IPS DF 4.7 (cell line): Measurements from ENCODE around the gene TMC4.
"Not testable (repeated sequence)": the region's sequence is repeated elsewhere in the genome, so short reads cannot be mapped to it uniquely, and the experiment has no call there.

Experiments used
- DNase-seq: peaks from one replicate; pipeline ENCODE4 v3.0.0-alpha.2; 2013; ENCODE audit warnings: low spot score; ENCODE audit errors: extremely low read depth

Gene TMC4

DNA sequence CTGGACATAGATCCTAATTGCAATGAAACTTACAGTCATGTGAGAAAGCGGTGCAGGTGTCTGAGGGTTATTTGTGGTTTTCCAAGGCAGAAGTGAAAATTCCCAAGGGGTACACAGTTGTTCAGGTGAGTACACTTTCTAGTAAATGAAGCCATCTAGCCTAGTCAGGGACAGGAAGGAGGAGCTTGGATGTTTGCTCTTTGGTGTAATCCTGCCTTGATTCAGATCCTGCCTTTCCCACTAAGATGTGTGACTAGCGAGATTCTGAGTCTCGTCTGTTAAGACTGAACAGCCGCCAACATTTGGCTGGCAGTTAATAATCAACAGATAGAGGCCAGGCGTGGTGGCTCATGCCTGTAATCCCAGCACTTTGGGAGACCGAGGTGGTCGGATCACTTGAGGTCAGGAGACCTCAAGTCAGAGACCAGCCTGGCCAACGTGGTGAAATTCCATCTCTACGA lies 30.2 kb upstream of the TMC4 start:
- DNase-seq = no peak

DNA sequence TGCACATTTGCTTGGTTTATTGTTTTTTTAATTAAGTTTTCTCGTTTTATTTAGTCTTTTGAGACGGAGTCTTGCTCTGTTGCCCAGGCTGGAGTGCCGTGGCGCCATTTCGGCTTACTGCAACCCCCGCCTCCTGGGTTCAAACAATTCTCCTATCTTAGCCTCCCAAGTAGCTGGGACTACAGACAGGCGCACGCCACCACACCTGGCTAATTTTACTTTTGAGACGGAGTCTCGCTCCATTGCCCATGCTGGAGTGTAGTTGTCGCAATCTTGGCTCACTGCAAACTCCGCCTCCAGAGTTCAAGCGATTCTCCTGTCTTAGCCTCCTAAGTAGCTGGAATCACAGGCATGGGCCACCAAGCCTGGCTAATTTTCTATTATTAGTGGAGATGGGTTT lies 29.0 kb upstream of the TMC4 start:
- DNase-seq = no peak

DNA sequence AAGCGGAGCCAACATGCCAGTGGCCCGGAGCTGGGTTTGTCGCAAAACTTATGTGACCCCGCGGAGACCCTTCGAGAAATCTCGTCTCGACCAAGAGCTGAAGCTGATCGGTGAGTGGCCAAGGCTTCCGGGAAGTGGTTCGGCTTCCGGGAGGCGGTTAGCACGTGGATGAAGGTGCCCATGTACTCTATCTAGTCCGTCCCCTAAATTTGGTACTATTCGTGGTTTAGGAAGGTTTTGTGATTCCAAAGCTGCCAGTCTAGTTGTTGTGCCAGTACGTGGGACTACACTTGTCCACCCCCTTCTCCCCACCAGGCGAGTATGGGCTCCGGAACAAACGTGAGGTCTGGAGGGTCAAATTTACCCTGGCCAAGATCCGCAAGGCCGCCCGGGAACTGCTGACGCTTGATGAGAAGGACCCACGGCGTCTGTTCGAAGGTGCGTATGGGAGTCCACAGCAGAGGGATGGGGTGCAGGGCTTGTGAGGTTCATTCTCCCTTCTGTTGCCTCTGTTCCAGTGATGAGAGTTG lies 28.3 kb upstream of the TMC4 start:
- DNase-seq = no peak

DNA sequence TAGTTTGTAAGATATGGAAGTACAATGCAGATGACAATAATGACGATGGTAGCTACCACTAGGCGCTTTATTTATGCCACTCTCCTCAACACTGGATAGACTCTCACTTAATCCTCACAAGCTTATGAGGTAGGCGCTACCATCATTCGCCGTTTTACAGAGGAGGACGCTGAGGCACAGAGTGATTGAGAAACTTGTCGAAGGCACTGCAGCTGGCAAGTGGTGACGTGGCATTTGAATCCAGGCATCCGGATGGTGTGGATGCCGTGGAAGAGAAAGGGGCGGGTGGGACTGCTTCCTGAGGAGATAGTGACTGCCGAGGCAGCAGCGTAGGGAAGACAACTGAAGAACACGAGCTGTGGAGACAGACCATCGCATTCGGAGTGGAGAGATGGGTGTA lies 26.4 kb upstream of the TMC4 start:
- DNase-seq = no peak

DNA sequence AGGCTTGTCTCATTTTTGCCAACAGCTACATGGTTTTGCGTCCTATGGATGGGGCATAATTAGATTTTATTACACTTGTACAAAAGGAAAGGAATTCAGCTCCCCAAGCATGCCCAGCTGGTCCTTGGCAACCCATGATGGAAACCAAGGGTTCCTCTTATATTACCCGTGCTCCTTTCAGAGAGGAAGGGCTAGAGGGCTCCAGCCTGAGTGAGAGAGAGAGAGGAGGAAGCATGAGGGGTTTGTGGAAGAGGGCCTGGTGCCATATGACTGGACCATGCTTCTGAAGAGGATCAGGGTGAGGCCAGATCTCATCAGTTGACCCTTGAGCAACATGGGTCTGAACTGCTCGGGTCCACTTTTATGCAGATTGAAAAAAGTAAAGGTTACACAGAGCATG lies 24.2 kb upstream of the TMC4 start:
- DNase-seq = no peak

DNA sequence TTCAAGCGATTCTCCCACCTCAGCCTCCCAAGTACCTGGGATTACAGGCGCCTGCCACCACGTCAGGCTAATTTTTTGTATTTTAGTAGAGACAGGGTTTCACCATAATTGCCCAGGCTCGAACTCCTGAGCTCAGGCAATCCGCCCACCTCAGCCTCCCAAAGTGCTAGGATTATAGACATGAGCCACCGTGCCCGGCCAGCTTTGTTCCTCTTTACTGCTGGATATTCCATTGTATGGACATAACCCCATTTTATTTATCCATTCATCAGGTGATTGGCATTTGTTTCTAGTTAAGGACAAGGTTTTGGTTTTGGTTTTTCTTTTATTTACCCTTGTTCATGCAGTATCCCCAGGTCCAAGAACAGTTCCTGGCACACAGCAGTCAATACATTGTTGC lies 23.6 kb upstream of the TMC4 start:
- DNase-seq = no peak

DNA sequence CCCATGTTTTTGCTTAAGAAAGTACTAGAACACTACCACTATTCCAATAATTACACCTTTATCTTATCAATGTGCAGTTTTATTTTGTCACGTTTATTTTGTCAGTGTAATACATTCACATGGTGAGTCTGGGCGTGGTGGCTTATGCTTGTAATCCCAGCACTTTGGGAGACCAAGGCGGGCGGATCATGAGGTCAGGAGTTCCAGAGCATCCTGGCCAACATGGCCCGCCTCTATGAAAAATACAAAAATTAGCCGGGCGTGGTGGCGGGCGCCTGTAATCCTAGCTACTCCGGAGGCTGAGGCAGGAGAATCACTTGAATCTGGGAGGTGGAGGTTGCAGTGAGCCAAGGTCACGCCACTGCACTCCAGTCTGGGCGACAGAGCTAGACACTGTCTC lies 21.5 kb upstream of the TMC4 start:
- DNase-seq = not testable (repeated sequence)

DNA sequence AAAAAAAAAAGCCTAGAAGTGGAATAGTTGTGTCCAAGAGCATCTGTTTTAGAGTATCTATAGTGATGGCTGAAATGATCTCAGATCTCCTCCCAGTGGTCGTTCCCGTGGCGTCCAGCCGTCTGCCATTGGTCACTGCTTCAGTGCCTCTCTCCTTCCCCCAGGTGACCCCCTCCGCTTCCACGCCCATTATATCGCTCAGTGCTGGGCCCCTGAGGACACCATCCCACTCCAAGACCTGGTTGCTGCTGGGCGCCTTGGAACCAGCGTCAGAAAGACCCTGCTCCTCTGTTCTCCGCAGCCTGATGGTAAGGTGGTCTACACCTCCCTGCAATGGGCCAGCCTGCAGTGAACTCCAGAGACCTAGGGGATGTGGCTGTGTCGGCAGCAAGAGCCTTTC lies 20.1 kb upstream of the TMC4 start:
- no peak for DNase-seq

DNA sequence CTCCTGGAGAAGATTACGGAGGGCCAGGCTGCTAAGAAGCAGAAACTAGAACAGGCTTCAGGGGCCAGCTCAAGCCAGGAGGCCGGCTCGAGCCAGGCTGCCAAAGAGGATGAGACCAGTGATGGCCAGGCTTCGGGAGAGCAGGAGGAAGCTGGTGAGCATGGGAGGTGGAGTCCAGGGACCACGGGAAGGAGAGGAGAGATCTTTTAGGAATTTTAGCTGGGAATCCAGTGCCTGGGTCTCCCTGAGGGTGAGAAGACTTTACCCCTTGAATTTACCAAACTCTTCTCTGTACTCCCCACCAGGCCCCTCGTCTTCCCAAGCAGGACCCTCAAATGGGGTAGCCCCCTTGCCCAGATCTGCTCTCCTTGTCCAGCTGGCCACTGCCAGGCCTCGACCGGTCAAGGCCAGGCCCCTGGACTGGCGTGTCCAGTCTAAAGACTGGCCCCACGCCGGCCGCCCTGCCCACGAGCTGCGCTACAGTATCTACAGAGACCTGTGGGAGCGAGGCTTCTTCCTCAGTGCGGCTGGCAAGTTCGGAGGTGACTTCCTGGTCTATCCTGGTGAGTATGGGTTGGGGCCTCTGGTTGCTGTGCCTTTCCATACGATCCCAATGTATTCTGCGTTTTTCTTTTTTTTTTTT lies 19.0 kb upstream of the TMC4 start:
- no peak for DNase-seq

DNA sequence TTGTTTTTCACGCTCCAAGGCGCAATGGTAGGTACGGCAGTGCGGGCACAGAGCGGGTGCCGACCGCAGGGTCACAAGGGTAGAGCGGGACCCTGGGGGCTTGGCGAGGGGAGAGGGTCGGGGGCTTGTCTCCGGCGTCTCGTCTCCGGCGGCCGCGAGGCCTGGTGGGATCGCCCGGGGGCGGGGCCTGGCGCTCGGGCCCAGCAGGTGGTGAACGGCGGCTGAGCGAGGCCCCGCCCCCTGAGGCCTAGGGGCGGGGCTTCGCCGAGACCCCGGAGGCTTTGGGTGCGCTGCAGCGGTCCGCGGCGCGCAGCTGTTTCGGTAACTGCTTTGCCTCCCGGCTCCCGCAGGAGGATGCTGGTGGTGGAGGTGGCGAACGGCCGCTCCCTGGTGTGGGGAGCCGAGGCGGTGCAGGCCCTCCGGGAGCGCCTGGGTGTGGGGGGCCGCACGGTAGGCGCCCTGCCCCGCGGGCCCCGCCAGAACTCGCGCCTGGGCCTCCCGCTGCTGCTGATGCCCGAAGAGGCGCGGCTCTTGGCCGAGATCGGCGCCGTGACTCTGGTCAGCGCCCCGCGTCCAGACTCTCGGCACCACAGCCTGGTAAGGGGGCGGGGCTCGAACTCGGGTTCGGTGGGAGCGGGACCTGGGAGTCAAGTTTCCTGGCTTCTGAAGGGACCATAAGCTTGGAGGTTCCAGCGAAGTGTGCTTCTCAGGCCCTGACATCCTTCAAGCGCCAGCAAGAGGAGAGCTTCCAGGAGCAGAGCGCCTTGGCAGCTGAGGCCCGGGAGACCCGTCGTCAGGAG lies 18.3 kb upstream of the TMC4 start, which contains the start of gene TSEN34:
TSEN34 (plus strand) TSS at position 298 of the 800 bp plus-strand sequence; CDS start at position 355, 57 bp downstream.
- DNase-seq = no peak

DNA sequence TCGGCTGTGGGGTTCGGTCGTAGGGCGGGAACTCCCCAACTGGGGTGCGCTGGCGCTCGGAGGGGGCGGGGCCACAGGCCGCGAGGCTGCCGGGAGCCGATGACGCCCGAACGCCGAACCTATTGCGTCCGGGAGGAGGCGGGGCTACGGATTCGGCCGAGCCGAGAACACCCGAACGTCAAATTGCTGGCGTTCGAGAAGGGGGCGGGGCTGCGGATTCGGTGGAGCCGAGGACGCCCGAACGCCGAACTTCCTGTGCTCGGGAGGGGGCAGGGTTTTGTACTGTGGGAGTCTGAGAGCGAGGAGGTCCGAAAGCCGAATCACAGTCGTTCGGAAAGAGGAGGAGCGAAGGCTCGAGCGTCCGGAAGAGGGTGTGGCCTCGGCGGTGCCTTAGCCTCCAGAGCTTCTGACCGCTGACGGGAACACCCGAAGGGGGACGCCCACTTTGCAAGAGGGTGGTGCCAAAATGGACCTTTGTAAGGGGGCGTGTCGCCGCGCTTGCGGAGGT lies 17.6 kb upstream of the TMC4 start:
- DNase-seq = no peak

DNA sequence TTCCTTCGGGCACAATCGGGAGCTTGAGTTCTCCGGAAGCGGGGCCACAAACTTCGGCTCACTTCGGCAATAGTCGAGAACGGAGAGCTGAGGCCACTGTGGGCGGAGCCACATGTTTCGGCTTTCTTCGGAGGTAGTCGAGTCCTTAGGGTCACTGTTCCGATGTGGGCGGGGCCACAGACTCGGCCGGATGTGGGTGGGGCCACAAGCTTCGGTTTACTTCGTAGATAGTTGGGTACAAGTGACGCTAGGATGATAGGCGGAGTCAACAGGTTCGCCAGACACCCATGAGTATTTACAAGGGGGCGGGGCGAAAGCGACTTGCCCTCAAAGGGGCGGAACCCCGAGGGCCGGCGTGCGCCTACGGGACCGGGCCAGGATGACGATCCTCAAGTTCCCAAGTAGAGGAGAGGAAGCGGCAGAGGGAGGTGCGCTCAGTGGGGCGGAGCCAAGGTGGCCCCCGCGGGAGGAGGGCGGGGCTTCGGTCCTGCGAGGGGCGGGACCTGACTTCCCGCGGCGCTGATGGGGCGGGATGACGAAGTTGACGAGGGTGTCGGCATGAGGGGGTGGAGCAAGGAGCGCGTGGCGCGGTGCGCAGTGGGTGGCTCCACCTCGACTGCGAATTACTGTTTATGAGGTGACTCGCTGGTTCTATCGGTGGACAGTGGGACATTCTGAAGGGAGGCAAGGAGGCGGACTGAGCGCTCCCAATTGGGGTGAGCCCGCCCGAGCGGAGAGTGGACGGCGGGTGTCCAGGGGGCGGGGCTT lies 17.0 kb upstream of the TMC4 start:
- DNase-seq = peak; percentile 99

DNA sequence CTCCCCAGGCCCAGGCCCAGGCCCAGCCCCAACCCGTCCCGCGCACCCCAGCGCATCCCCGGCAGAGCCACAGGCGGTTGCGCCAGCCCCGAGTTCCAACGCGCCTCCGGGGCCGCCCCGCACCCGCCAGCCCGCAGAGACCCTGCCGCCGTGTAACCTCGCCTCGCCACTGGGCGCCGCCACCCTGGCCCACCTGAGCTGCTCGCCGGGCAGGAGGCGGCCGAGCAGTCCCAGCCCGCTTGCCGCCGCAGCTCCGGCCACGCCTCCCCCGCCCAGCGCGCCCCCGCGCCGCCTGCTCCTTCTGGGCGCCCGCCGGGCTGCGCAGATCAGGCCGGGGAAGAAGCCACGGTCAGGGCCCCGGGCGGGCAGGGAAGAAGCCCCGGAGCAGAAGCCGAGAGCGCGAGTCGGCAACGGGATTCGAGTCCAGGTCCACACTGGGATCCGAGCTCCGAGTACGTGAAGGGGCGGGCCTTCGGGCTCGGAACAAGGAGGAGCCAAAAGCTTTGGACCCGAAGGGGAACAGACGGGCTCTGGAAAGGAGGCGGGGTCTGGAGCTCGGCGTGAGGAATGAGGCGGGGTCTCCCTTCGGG lies 16.3 kb upstream of the TMC4 start, which contains the start of gene MBOAT7:
MBOAT7 (minus strand) TSS at position 436 of the 590 bp plus-strand sequence. CDS start 1,072 bp downstream, outside the sequence.
- DNase-seq = no peak

DNA sequence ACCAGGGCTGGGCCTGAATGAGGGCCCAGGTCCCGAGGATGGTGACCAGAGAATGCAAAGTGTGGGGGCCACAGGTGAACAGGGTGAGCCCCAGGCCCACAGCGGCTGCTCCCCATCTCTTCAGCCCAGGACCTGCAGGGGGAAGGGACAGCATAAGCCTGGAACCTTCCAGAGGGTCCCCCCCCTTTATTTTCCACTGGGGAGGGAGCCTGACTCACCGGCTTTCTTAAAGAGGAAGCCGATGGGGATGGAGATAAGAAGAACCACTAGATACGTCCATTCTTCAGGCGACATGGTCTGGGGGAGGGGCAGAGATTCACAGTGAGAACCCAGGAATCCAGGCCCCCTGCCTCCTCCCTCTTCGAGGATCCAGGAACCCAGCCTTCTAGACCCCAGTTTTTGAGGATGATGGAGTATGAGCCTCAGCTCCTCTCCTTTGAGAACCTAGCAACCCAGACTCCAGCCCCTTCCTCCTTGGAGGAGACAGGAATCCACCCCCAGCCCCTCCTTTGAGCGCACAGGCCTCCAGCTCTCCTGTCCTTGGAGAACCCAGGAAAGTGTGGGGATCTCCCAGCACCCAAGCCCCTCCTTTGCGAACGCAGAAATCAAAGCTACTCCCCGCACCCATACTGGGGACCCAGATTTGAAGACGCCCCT lies 15.4 kb upstream of the TMC4 start:
- DNase-seq = no peak

DNA sequence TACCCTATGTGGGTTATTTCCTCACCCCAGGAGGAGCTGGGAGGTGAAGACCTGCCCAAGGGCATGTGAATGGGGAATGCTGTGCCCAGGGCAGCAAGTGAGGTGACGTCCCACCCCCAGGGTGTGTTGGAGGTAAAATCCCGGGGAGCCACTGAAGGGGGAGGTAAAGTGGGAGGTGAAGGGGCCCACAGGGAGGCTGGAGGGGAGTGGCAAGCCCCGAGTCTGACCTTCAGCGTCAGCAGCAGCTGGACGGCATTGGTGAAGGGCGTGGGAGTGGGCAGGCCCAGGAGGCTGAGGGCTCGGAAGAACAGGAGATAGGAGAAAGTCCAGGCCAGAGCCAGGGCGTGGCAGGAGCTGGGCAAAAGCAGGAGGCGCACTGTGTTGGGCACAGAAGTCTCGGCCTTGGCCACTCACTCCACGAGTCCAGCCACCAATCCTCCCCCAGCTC lies 14.0 kb upstream of the TMC4 start:
- no peak for DNase-seq

DNA sequence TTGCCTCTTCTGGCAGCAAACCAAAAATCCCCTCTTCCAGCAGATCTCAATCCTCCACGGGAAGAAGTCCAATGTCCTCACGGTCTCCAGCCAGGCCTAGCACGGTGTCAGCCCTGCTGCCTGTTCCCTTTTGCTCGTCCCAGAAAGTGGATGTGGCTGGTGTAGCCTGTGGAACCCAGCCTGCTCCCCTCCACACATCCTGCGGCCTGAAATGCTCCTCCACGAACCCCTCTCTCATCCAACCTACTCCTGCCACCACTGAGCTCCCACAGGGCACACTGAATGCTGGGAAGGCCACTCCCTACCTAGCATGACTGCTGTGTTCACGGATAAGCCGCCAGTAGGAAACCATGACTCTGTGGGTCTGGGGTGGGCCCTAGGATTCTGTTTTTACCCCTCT lies 13.4 kb upstream of the TMC4 start:
- DNase-seq = no peak

DNA sequence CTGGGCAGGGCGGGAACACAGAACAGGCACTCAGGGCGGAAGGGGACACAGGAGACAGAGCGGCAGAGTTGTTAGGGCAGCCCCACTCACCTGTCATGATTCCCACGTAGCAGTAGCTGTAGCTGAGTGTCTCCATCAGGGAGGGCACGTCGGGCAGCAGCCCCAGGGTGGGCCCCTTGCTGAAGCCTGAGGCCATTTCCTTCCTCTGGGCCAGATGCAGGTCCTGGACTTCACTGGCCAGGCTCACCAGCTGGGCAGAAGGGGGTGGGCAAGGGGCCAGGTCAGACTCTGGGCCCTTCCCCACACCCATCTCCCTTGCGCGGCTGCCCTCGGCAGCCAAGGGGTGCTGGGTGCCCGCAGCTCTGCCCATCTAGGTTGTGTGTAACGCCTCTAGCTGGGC lies 10.5 kb upstream of the TMC4 start:
- no peak for DNase-seq

DNA sequence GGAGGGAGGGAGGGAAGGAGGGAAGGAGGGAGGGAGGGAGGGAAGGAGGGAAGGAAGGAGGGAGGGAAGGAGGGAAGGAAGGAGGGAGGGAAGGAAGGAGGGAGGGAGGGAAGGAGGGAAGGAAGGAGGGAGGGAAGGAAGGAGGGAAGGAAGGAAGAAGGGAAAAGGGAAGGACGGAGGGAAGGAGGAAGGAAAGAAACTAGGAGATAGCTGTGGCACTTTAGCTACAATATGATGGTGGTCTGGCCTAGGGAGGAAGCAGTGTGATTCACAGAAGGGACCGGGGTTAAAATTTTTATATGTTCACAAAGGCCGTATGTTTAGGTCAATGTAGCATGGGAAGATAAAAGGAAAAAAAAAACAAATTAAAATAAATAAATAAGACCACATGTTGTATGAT lies 8.9 kb upstream of the TMC4 start:
- DNase-seq = not testable (repeated sequence)

DNA sequence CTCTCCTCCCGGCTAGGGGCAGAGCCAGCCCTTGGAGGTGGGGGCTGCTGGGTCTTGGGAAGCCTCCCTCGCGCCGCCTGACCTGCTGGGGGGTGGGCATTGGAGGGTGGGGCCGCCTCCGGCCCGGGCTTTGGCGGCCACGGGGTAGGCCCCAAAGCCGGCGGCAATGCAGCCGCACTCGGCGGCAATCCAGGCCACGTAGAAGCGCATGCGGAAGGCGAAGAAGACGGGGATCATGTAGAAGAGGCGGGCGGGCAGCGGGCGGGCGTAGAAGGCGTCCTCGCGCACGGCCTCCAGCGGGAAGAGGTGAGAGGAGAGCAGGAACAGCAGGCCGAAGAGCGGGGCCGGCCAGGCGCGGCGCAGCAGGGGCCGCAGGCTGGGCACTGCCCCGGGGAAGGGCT lies 7.7 kb upstream of the TMC4 start:
- no peak for DNase-seq

DNA sequence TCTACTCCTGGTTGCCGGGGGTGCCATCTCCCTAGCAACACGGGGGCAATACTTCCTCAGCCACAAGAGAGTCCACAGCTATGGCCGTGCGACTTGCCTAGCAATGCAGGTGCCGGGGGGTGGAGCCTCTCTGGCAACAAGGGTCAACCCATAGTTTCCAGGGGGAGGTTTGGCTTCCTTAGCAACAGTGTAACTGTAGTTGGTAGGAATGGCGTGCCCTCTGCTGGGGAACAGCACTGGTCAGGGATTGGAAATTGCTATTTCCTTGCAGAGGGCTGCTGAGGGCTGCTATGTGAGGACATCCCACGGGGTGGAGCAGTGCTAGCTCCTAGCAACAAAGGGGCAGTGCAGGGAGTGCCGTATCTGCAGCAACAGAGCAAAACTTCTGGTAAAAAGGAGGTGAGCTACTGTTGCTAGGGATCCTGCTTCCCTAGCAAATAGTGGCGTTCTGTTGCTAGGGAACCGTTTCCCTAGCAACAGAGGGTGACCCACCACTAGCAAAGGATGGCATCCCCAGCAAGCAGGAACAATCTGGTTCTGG lies 7.0 kb upstream of the TMC4 start:
- DNase-seq = no peak
